Liver (tissue), 9 donors: ENCODE results near the gene EDC3. TPM values are rescaled to one million over a fixed set of nuclear protein-coding genes. Genes with fewer than 3 reads are reported as not detected.

ENCODE experiments used
- DNase-seq: peaks from one replicate; pipeline ENCODE4 v3.0.0-alpha.2; 2017; ENCODE audit warnings: low spot score
- H3K27ac ChIP-seq, 2 donors: one replicate each; pipeline ENCODE4 v1.7.0; 2013; ENCODE audit warnings: inconsistent platforms in 2 of 2, low read length in 2 of 2, control low read depth in 1 of 2, low read depth in 1 of 2, mild to moderate bottlenecking in 1 of 2
- H3K27me3 ChIP-seq, 4 donors: one replicate each; pipeline versions ENCODE4 v1.6.1 to v1.7.0; 2013; ENCODE audit warnings: low read length in 3 of 4, inconsistent platforms in 1 of 4, mild to moderate bottlenecking in 1 of 4, moderate library complexity in 1 of 4; ENCODE audit not compliant: control insufficient read depth in 4 of 4, insufficient read depth in 4 of 4
- H3K36me3 ChIP-seq, 4 donors: one replicate each; pipeline versions ENCODE4 v1.6.1 to v1.7.0; 2013; ENCODE audit warnings: low read length in 3 of 4, mild to moderate bottlenecking in 3 of 4, low read depth in 1 of 4, moderate library complexity in 1 of 4; ENCODE audit not compliant: control insufficient read depth in 4 of 4, insufficient read depth in 3 of 4
- H3K4me1 ChIP-seq, 4 donors: one replicate each; pipeline versions ENCODE4 v1.6.1 to v1.7.0; 2013; ENCODE audit warnings: low read length in 3 of 4, mild to moderate bottlenecking in 3 of 4, moderate library complexity in 1 of 4; ENCODE audit not compliant: control insufficient read depth in 4 of 4, insufficient read depth in 4 of 4
- H3K4me3 ChIP-seq, 3 donors: one replicate each; pipeline versions ENCODE4 v1.6.1 to v1.7.0; 2013; ENCODE audit warnings: low read length in 3 of 3, control low read depth in 1 of 3, low read depth in 1 of 3, mild to moderate bottlenecking in 1 of 3
- H3K9ac ChIP-seq, 2 donors: one replicate each; pipeline ENCODE4 v1.7.0; 2013; ENCODE audit warnings: low read length in 2 of 2, mild to moderate bottlenecking in 2 of 2, moderate library complexity in 2 of 2, control low read depth in 1 of 2, low read depth in 1 of 2
- H3K9me3 ChIP-seq, 4 donors: one replicate each; pipeline versions ENCODE4 v1.6.1 to v1.7.0; 2013; ENCODE audit warnings: low read length in 3 of 4; ENCODE audit not compliant: control insufficient read depth in 4 of 4
- EGR1 ChIP-seq, 2 donors: IDR thresholded peaks; 2 replicates each; pipeline ENCODE4 v1.6.1; 2016 to 2018; ENCODE audit warnings: antibody characterized with exemption in 2 of 2, low read depth in 2 of 2
- FOXA1 ChIP-seq: IDR thresholded peaks from 2 replicates; pipeline ENCODE4 v1.6.1; 2016; ENCODE audit warnings: antibody characterized with exemption
- FOXA2 ChIP-seq: IDR thresholded peaks from 2 replicates; pipeline ENCODE4 v1.6.1; 2016; ENCODE audit warnings: antibody characterized with exemption
- GABPA ChIP-seq, 2 donors: IDR thresholded peaks in 1 of 2; conservative IDR thresholded peaks in 1 of 2; 2 replicates each; pipeline ENCODE4 v1.6.1; 2016; ENCODE audit warnings: antibody characterized with exemption in 2 of 2, mild to moderate bottlenecking in 1 of 2, moderate library complexity in 1 of 2
- HNF4G ChIP-seq: IDR thresholded peaks from 2 replicates; pipeline ENCODE4 v1.6.1; 2016; ENCODE audit warnings: antibody characterized with exemption
- JUND ChIP-seq, 2 donors: IDR thresholded peaks; 2 replicates each; pipeline ENCODE4 v1.6.1; 2016; ENCODE audit warnings: antibody characterized with exemption in 2 of 2
- NR2F2 ChIP-seq: IDR thresholded peaks from 2 replicates; pipeline ENCODE4 v1.6.1; 2016; ENCODE audit warnings: antibody characterized with exemption
- RAD21 ChIP-seq, 2 donors: IDR thresholded peaks; 2 replicates each; pipeline ENCODE4 v1.6.1; 2016; ENCODE audit warnings: antibody characterized with exemption in 2 of 2, mild to moderate bottlenecking in 2 of 2
- SP1 ChIP-seq: IDR thresholded peaks from 2 replicates; pipeline ENCODE4 v1.6.1; 2018; ENCODE audit warnings: antibody characterized with exemption, mild to moderate bottlenecking
- TAF1 ChIP-seq: conservative IDR thresholded peaks from 2 replicates; pipeline ENCODE4 v1.6.1; 2016; ENCODE audit warnings: antibody characterized with exemption, mild to moderate bottlenecking
- YY1 ChIP-seq: IDR thresholded peaks from 2 replicates; pipeline ENCODE4 v1.6.1; 2016; ENCODE audit warnings: antibody characterized with exemption, mild to moderate bottlenecking
- WGBS: extraction: QIAGEN DNeasy Blood & Tissue Kit; methylation state at CpG from one replicate; pipeline ENCODE4 v1.1.7; 2013; 5-methylcytosine and 5-hydroxymethylcytosine counted together
- polyA plus RNA-seq, 2 donors: library from polyadenylated mRNA; stranded (reverse) in 1 of 2; unstranded in 1 of 2; fragments of 200-250 nt in 1 of 2; fragments of >200 nt in 1 of 2; fragmentation: Nextera tagmentation in 1 of 2; extraction: Ambion mirVana in 1 of 2; gene quantifications; one replicate each; pipeline versions ENCODE4 v1.2.1 to v1.2.3, GENCODE V29; 2013 to 2015
- total RNA-seq, 2 donors: library from RNA; depleted of rRNA; stranded (reverse); fragments of >200 nt; gene quantifications; one replicate each; pipeline ENCODE4 v1.2.3, GENCODE V29; 2014
- TF ChIP-seq, protein P1 (sequence below): IDR thresholded peaks from 2 replicates; pipeline ENCODE4 v1.6.1; 2016; ENCODE audit warnings: antibody characterized with exemption
- TF ChIP-seq, protein P2 (sequence below): IDR thresholded peaks from 2 replicates; pipeline ENCODE4 v1.6.1; 2016; ENCODE audit warnings: antibody characterized with exemption, mild to moderate bottlenecking
- TF ChIP-seq, protein P3 (sequence below): IDR thresholded peaks from 2 replicates; pipeline ENCODE4 v1.6.1; 2016; ENCODE audit warnings: antibody characterized with exemption
- TF ChIP-seq, protein P4 (sequence below): IDR thresholded peaks from 2 replicates; pipeline ENCODE4 v1.6.1; 2016; ENCODE audit warnings: antibody characterized with exemption
- TF ChIP-seq, protein P5 (sequence below): fragments of 150-350 bp; IDR thresholded peaks from 2 replicates; pipeline ENCODE4 v1.5.1; 2017; ENCODE audit warnings: improper control_type of control experiment, low read depth, low read length; ENCODE audit not compliant: missing input control
- donor health status: healthy.
- donor health status: healthy.
- donor health status: healthy.
- donor health status: healthy.
- donor health status: healthy.

EDC3 gene
- total and polyA plus RNA-seq, 4 donors = 5.8 to 9.5 (median 7.4) TPM

DNA sequence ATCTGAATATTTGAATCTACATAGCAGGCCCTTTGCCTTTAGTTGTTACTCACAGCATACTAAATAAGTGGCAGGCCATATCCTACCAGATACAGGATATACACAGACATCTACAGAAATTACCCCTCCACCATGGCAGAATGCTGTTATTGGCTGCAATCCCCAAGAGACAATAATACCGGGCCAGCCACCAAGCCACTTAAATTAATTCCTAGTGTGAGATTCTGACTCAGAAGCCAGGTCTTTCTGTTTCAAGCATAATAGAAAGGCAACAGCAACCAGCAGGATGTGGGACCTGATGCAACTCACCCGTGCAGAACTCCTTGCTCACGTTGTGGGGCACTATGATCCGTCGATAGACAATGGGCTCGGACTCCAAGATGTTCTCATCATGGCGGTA, 40.4 kb downstream of the EDC3 start:
- H3K9me3 ChIP-seq = no peaks in the 10 kb centered on the region
- H3K36me3 ChIP-seq = no peaks in the 10 kb centered on the region
- H3K27ac ChIP-seq = no peak overlapping the region
- H3K4me3 ChIP-seq = no peak overlapping the region
- DNase-seq = no peak
- H3K9ac ChIP-seq = no peak overlapping the region
- H3K27me3 ChIP-seq = no peaks in the 10 kb centered on the region
- 93% methylated on average over 7 of the region's 7 CpGs for WGBS
- H3K4me1 ChIP-seq = peaks cover 12 to 40% (median 34%) of the 10 kb centered on the region in 4 donors
- TF ChIP-seq SP1 = no peak
- TF ChIP-seq, protein P1, sequence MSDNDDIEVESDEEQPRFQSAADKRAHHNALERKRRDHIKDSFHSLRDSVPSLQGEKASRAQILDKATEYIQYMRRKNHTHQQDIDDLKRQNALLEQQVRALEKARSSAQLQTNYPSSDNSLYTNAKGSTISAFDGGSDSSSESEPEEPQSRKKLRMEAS = no peak
- no peak for TF ChIP-seq GABPA (IDR thresholded peaks at IDR 0.05 in 1 of 2, conservative IDR thresholded peaks at IDR 0.05 in 1 of 2)
- no peak for TF ChIP-seq HNF4G
- TF ChIP-seq NR2F2 = no peak
- no peak for TF ChIP-seq FOXA2
- TF ChIP-seq JUND (IDR thresholded peaks at IDR 0.05) = no peak
- no peak for TF ChIP-seq RAD21 (IDR thresholded peaks at IDR 0.05)
- TF ChIP-seq TAF1 = no peak
- TF ChIP-seq, protein P2, sequence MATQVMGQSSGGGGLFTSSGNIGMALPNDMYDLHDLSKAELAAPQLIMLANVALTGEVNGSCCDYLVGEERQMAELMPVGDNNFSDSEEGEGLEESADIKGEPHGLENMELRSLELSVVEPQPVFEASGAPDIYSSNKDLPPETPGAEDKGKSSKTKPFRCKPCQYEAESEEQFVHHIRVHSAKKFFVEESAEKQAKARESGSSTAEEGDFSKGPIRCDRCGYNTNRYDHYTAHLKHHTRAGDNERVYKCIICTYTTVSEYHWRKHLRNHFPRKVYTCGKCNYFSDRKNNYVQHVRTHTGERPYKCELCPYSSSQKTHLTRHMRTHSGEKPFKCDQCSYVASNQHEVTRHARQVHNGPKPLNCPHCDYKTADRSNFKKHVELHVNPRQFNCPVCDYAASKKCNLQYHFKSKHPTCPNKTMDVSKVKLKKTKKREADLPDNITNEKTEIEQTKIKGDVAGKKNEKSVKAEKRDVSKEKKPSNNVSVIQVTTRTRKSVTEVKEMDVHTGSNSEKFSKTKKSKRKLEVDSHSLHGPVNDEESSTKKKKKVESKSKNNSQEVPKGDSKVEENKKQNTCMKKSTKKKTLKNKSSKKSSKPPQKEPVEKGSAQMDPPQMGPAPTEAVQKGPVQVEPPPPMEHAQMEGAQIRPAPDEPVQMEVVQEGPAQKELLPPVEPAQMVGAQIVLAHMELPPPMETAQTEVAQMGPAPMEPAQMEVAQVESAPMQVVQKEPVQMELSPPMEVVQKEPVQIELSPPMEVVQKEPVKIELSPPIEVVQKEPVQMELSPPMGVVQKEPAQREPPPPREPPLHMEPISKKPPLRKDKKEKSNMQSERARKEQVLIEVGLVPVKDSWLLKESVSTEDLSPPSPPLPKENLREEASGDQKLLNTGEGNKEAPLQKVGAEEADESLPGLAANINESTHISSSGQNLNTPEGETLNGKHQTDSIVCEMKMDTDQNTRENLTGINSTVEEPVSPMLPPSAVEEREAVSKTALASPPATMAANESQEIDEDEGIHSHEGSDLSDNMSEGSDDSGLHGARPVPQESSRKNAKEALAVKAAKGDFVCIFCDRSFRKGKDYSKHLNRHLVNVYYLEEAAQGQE = no peak
- TF ChIP-seq, protein P3, sequence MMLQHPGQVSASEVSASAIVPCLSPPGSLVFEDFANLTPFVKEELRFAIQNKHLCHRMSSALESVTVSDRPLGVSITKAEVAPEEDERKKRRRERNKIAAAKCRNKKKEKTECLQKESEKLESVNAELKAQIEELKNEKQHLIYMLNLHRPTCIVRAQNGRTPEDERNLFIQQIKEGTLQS = no peak
- TF ChIP-seq EGR1 (IDR thresholded peaks at IDR 0.05; ENCODE audit: low read depth in 2 of 2) = no peak
- TF ChIP-seq YY1 = no peak
- TF ChIP-seq, protein P4, sequence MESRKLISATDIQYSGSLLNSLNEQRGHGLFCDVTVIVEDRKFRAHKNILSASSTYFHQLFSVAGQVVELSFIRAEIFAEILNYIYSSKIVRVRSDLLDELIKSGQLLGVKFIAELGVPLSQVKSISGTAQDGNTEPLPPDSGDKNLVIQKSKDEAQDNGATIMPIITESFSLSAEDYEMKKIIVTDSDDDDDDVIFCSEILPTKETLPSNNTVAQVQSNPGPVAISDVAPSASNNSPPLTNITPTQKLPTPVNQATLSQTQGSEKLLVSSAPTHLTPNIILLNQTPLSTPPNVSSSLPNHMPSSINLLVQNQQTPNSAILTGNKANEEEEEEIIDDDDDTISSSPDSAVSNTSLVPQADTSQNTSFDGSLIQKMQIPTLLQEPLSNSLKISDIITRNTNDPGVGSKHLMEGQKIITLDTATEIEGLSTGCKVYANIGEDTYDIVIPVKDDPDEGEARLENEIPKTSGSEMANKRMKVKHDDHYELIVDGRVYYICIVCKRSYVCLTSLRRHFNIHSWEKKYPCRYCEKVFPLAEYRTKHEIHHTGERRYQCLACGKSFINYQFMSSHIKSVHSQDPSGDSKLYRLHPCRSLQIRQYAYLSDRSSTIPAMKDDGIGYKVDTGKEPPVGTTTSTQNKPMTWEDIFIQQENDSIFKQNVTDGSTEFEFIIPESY = no peak
- TF ChIP-seq, protein P5, sequence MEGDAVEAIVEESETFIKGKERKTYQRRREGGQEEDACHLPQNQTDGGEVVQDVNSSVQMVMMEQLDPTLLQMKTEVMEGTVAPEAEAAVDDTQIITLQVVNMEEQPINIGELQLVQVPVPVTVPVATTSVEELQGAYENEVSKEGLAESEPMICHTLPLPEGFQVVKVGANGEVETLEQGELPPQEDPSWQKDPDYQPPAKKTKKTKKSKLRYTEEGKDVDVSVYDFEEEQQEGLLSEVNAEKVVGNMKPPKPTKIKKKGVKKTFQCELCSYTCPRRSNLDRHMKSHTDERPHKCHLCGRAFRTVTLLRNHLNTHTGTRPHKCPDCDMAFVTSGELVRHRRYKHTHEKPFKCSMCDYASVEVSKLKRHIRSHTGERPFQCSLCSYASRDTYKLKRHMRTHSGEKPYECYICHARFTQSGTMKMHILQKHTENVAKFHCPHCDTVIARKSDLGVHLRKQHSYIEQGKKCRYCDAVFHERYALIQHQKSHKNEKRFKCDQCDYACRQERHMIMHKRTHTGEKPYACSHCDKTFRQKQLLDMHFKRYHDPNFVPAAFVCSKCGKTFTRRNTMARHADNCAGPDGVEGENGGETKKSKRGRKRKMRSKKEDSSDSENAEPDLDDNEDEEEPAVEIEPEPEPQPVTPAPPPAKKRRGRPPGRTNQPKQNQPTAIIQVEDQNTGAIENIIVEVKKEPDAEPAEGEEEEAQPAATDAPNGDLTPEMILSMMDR = no peak
- TF ChIP-seq FOXA1 = no peak
